GM12874 (cell line): Measurements from ENCODE around the gene COL19A1.

Source experiments
- CTCF ChIP-seq: IDR thresholded peaks from 2 replicates; pipeline ENCODE4 v1.5.1; 2011; ENCODE audit warnings: low read depth, mild to moderate bottlenecking, control low read depth, low read length, moderate library complexity; ENCODE audit not compliant: insufficient read depth

The COL19A1 gene

GRCh38 chr6:70241031-70241430, 374.7 kb downstream of the COL19A1 start:
- no peak for TF ChIP-seq CTCF

GRCh38 chr6:70241991-70242420, 375.6 kb downstream of the COL19A1 start:
- no peak for TF ChIP-seq CTCF

GRCh38 chr6:70246118-70246517, 379.8 kb downstream of the COL19A1 start:
- no peak for TF ChIP-seq CTCF

GRCh38 chr6:70252604-70253003, 386.2 kb downstream of the COL19A1 start:
- no peak for TF ChIP-seq CTCF

- no peak for TF ChIP-seq CTCF
Observed at GRCh38 chr6:70253923-70254322, 387.6 kb downstream of the COL19A1 start.

- TF ChIP-seq CTCF, result no peak
Observed at GRCh38 chr6:70254784-70255183, 388.4 kb downstream of the COL19A1 start.

- no peak for TF ChIP-seq CTCF
Observed at GRCh38 chr6:70257768-70258273, 391.5 kb downstream of the COL19A1 start.
